Activated T-helper 1 cell treated with anti-CD3 and anti-CD28 coated beads, Interleukin-2, amount 50 U/mL, for 16 hours (primary cell): ENCODE measurements around the gene APCDD1L.
"Not testable (repeated sequence)": the region's sequence is repeated elsewhere in the genome, so short reads cannot be mapped to it uniquely, and the experiment has no call there.

Experiments
- DNase-seq, 2 donors: peaks; one replicate each; pipeline ENCODE4 v3.0.0-alpha.2; 2020; ENCODE audit warnings: low read depth in 1 of 2, low spot score in 1 of 2

APCDD1L gene

GRCh38 chr20:58418949-58419748 is 96.0 kb downstream of the APCDD1L start:
- DNase-seq: no peak

GRCh38 chr20:58417438-58417837 is 97.8 kb downstream of the APCDD1L start:
- DNase-seq: no peak

GRCh38 chr20:58416835-58417234 is 98.4 kb downstream of the APCDD1L start:
- DNase-seq: no peak

GRCh38 chr20:58416057-58416456 is 99.1 kb downstream of the APCDD1L start:
- DNase-seq: no peak

- DNase-seq: not testable (repeated sequence)
Measured at GRCh38 chr20:58414786-58415185, 100.4 kb downstream of the APCDD1L start.

GRCh38 chr20:58414216-58414615 is 101.0 kb downstream of the APCDD1L start:
- not testable (repeated sequence) for DNase-seq
